ENCODE measurements around the gene SUSD4.

SUSD4 gene

GRCh38 chr1:223227486-223228196 is 136.3 kb downstream of the SUSD4 start:
- DNase-seq: no peak

- no peak for DNase-seq
Measured at GRCh38 chr1:223227031-223227430, 136.9 kb downstream of the SUSD4 start.

GRCh38 chr1:223226271-223226670 is 137.7 kb downstream of the SUSD4 start:
- DNase-seq: no peak

GRCh38 chr1:223225481-223225880 is 138.5 kb downstream of the SUSD4 start:
- DNase-seq: no peak

GRCh38 chr1:223225061-223225460 is 138.9 kb downstream of the SUSD4 start:
- DNase-seq: no peak

- DNase-seq: no peak
Measured at GRCh38 chr1:223224465-223224864, 139.5 kb downstream of the SUSD4 start.

GRCh38 chr1:223223091-223223995 is 140.6 kb downstream of the SUSD4 start:
- DNase-seq: no peak

GRCh38 chr1:223222377-223222776 is 141.6 kb downstream of the SUSD4 start:
- DNase-seq: no peak

- no peak for DNase-seq
Measured at GRCh38 chr1:223221686-223222085, 142.3 kb downstream of the SUSD4 start.

GRCh38 chr1:223219846-223220610 is 143.9 kb downstream of the SUSD4 start:
- no peak for DNase-seq

GRCh38 chr1:223219318-223219635 is 144.7 kb downstream of the SUSD4 start:
- DNase-seq: no peak

GRCh38 chr1:223217781-223218180 is 146.2 kb downstream of the SUSD4 start:
- no peak for DNase-seq

- DNase-seq: peak; percentile 13 to 55
Measured at GRCh38 chr1:223216531-223217205, 147.3 kb downstream of the SUSD4 start.

GRCh38 chr1:223216074-223216473 is 147.9 kb downstream of the SUSD4 start:
- DNase-seq: no peak

- DNase-seq: no peak
Measured at GRCh38 chr1:223215026-223215425, 148.9 kb downstream of the SUSD4 start.

GRCh38 chr1:223214261-223214807 is 149.6 kb downstream of the SUSD4 start:
- peak; percentile 91 to 99 for DNase-seq

- DNase-seq: peak; percentile 95 to 97
Measured at GRCh38 chr1:223212441-223212840, 151.5 kb downstream of the SUSD4 start.

- DNase-seq: peak; percentile 28 to 59
Measured at GRCh38 chr1:223211323-223211985, 152.5 kb downstream of the SUSD4 start.

GRCh38 chr1:223210788-223211120 is 153.2 kb downstream of the SUSD4 start:
- DNase-seq: peak in 1 of 2 experiments; percentile 1

- DNase-seq: no peak
Measured at GRCh38 chr1:223209992-223210787, 153.8 kb downstream of the SUSD4 start.

- DNase-seq: no peak
Measured at GRCh38 chr1:223209293-223209898, 154.6 kb downstream of the SUSD4 start.

All from NCI-H524 (cell line).